GM13977 (cell line): Measurements from ENCODE around the gene PDE7B.

ENCODE experiments used
- DNase-seq: peaks from one replicate; pipeline ENCODE4 v3.0.0; 2012; ENCODE audit warnings: low spot score
- CTCF ChIP-seq: IDR thresholded peaks from 2 replicates; pipeline ENCODE4 v1.5.1; 2012; ENCODE audit warnings: mild to moderate bottlenecking, control low read depth; ENCODE audit not compliant: insufficient read depth; ENCODE audit errors: extremely low read depth, missing control alignments
- in situ Hi-C: fragments of 300-500 bp; cut with MboI; formaldehyde crosslinking; loops from one replicate; pipeline ENCODE4 v1.12.0; 2022; ENCODE audit warnings: low sequenced_read_pairs, low pct_unique_long_range_greater_than_20kb, mixed read lengths, inconsistent platforms; ENCODE audit not compliant: unreplicated experiment

The PDE7B gene

GRCh38 chr6:135992739-135993138 is 141.2 kb downstream of the PDE7B start:
- in situ Hi-C loops = no loop called here
- no peak for TF ChIP-seq CTCF
- no peak for DNase-seq

GRCh38 chr6:135993361-135993760 is 141.9 kb downstream of the PDE7B start:
- in situ Hi-C loops = no loop called here
- DNase-seq = no peak
- TF ChIP-seq CTCF = no peak

GRCh38 chr6:135994857-135995544 is 143.5 kb downstream of the PDE7B start:
- no peak for DNase-seq
- TF ChIP-seq CTCF = no peak
- in situ Hi-C loops = no loop called here

GRCh38 chr6:135995545-135995898 is 144.0 kb downstream of the PDE7B start:
- DNase-seq = no peak
- TF ChIP-seq CTCF = no peak
- in situ Hi-C loops = no loop called here

- in situ Hi-C loops = no loop called here
- DNase-seq = no peak
- TF ChIP-seq CTCF = no peak
Observed at GRCh38 chr6:135996668-135997067, 145.2 kb downstream of the PDE7B start.

- TF ChIP-seq CTCF = no peak
- in situ Hi-C loops = no loop called here
- no peak for DNase-seq
Observed at GRCh38 chr6:135999393-135999792, 147.9 kb downstream of the PDE7B start.
